HUDEP-2 (cell line): ENCODE results near the gene KCNC3.
"Not testable (repeated sequence)": the region's sequence is repeated elsewhere in the genome, so short reads cannot be mapped to it uniquely, and the experiment has no call there.

Experiments used
- DNase-seq, 76 experiments: peaks; one replicate each; lab custom pipeline; 2025; ENCODE audit not compliant: unreplicated experiment in 76 of 76; lab: John Stamatoyannopoulos, UW

KCNC3 gene

GRCh38 chr19:50356691-50357177 is 27.6 kb upstream of the KCNC3 start:
- no peak for DNase-seq

- DNase-seq, result not testable (repeated sequence)
These were observed 24.3 kb upstream of the KCNC3 start for GRCh38 chr19:50353487-50353880.

GRCh38 chr19:50352242-50352641 is 23.1 kb upstream of the KCNC3 start:
- DNase-seq, result no peak

- DNase-seq, result peak in 1 of 76 experiments; percentile 16
These were observed 20.3 kb upstream of the KCNC3 start for GRCh38 chr19:50349277-50350057.

- DNase-seq, result not testable (repeated sequence)
These were observed 18.0 kb upstream of the KCNC3 start for GRCh38 chr19:50347089-50347581.

GRCh38 chr19:50344661-50345318 is 15.6 kb upstream of the KCNC3 start:
- no peak for DNase-seq

- DNase-seq, result no peak
These were observed 12.0 kb upstream of the KCNC3 start for GRCh38 chr19:50341091-50341564.

- no peak for DNase-seq
These were observed 11.2 kb upstream of the KCNC3 start for GRCh38 chr19:50340331-50340730.

GRCh38 chr19:50337031-50337430 is 7.9 kb upstream of the KCNC3 start:
- DNase-seq, result not testable (repeated sequence)

GRCh38 chr19:50334741-50335421 is 5.7 kb upstream of the KCNC3 start:
- DNase-seq, result no peak

- peak in 66 of 76 experiments; percentile 50 to 99 (median 85) for DNase-seq
These were observed 4.8 kb upstream of the KCNC3 start for GRCh38 chr19:50333737-50334617.

- DNase-seq, result peak in 75 of 76 experiments; percentile 48 to 99 (median 91)
These were observed 4.1 kb upstream of the KCNC3 start for GRCh38 chr19:50333235-50333736.

- no peak for DNase-seq
These were observed 3.3 kb upstream of the KCNC3 start for GRCh38 chr19:50332244-50333038.

GRCh38 chr19:50331994-50332243 is 2.7 kb upstream of the KCNC3 start:
- DNase-seq, result no peak

GRCh38 chr19:50331221-50331993 is 2.2 kb upstream of the KCNC3 start:
- DNase-seq, result no peak

GRCh38 chr19:50330365-50331078 is 1.3 kb upstream of the KCNC3 start:
- peak in 53 of 76 experiments; percentile 13 to 76 (median 46) for DNase-seq

GRCh38 chr19:50329926-50330294 is 733 bp upstream of the KCNC3 start:
- DNase-seq, result not testable (repeated sequence)

- no peak for DNase-seq
These were observed 368 bp downstream of the KCNC3 start for GRCh38 chr19:50328873-50329145.
